Mammary epithelial cell (primary cell): ENCODE results near the gene SNRNP27.

ENCODE experiments used
- CTCF ChIP-seq, 2 donors: IDR thresholded peaks in 1 of 2; conservative IDR thresholded peaks in 1 of 2; 2 replicates each; pipeline ENCODE4 v1.5.1; 2011 to 2012; ENCODE audit warnings: inconsistent platforms in 2 of 2, low read length in 2 of 2, mild to moderate bottlenecking in 2 of 2, control low read depth in 1 of 2, low read depth in 1 of 2; ENCODE audit not compliant: insufficient read depth in 1 of 2; ENCODE audit errors: extremely low read depth in 1 of 2
- EZH2 ChIP-seq: IDR thresholded peaks from 2 replicates; pipeline ENCODE4 v1.6.1; 2012; ENCODE audit warnings: low read length, inconsistent platforms, borderline replicate concordance

GRCh38 chr2:69933254-69933828, 39.6 kb downstream of the SNRNP27 start:
- TF ChIP-seq CTCF (conservative IDR thresholded peaks at IDR 0.05 in 1 of 2, IDR thresholded peaks at IDR 0.05 in 1 of 2; ENCODE audit: extremely low read depth in 1 of 2, insufficient read depth in 1 of 2, low read depth in 1 of 2, low read length in 2 of 2) (no peak), EZH2 (no peak)
